NCI-H524 treated with DMSO at 0.1 percent for 48 hours (cell line): Measurements from ENCODE around the gene RUNX1.

Experiments
- DNase-seq: peaks from one replicate; lab custom pipeline; 2025; lab: John Stamatoyannopoulos, UW

Gene RUNX1

GRCh38 chr21:34946385-34946840, 102.7 kb downstream of the RUNX1 start:
- DNase-seq = no peak

GRCh38 chr21:34945288-34945687, 103.8 kb downstream of the RUNX1 start:
- no peak for DNase-seq

- no peak for DNase-seq
Measured at GRCh38 chr21:34944015-34944755, 104.9 kb downstream of the RUNX1 start.

GRCh38 chr21:34942911-34943310, 106.2 kb downstream of the RUNX1 start:
- DNase-seq = no peak

GRCh38 chr21:34941162-34941561, 107.9 kb downstream of the RUNX1 start:
- DNase-seq = no peak

- DNase-seq = no peak
Measured at GRCh38 chr21:34939673-34940331, 109.3 kb downstream of the RUNX1 start.

- DNase-seq = no peak
Measured at GRCh38 chr21:34938089-34938764, 110.9 kb downstream of the RUNX1 start.

- DNase-seq = no peak
Measured at GRCh38 chr21:34936883-34937563, 112.1 kb downstream of the RUNX1 start.

- no peak for DNase-seq
Measured at GRCh38 chr21:34936371-34936789, 112.7 kb downstream of the RUNX1 start.

- no peak for DNase-seq
Measured at GRCh38 chr21:34935898-34936297, 113.2 kb downstream of the RUNX1 start.

GRCh38 chr21:34935452-34935851, 113.7 kb downstream of the RUNX1 start:
- no peak for DNase-seq

- no peak for DNase-seq
Measured at GRCh38 chr21:34934350-34934749, 114.8 kb downstream of the RUNX1 start.

GRCh38 chr21:34933609-34934335, 115.3 kb downstream of the RUNX1 start:
- no peak for DNase-seq

- no peak for DNase-seq
Measured at GRCh38 chr21:34932233-34932632, 116.9 kb downstream of the RUNX1 start.

GRCh38 chr21:34930971-34931370, 118.1 kb downstream of the RUNX1 start:
- DNase-seq = no peak

GRCh38 chr21:34928637-34929036, 120.5 kb downstream of the RUNX1 start:
- DNase-seq = no peak

- no peak for DNase-seq
Measured at GRCh38 chr21:34927992-34928391, 121.1 kb downstream of the RUNX1 start.

- DNase-seq = no peak
Measured at GRCh38 chr21:34926803-34927467, 122.2 kb downstream of the RUNX1 start.

GRCh38 chr21:34925597-34925996, 123.5 kb downstream of the RUNX1 start:
- DNase-seq = no peak

- DNase-seq = no peak
Measured at GRCh38 chr21:34924771-34925419, 124.2 kb downstream of the RUNX1 start.

- no peak for DNase-seq
Measured at GRCh38 chr21:34924194-34924593, 124.9 kb downstream of the RUNX1 start.
